ENCODE results near the gene SLC34A2.

SLC34A2 gene

GRCh38 chr4:25650311-25650710 is 5.3 kb upstream of the SLC34A2 start:
- Histone ChIP-seq H2AFZ (ENCODE audit: low read depth, low read length, severe bottlenecking) (no peak overlapping the region), H3K27ac (ENCODE audit: low read depth, low read length) (no peak overlapping the region)
- TF ChIP-seq EZH2phosphoT487 (conservative IDR thresholded peaks at IDR 0.05; ENCODE audit: low read length) (no peak), CTCF (IDR thresholded peaks at IDR 0.05; ENCODE audit: insufficient read depth, low read length, poor library complexity, severe bottlenecking) (no peak)

DNA sequence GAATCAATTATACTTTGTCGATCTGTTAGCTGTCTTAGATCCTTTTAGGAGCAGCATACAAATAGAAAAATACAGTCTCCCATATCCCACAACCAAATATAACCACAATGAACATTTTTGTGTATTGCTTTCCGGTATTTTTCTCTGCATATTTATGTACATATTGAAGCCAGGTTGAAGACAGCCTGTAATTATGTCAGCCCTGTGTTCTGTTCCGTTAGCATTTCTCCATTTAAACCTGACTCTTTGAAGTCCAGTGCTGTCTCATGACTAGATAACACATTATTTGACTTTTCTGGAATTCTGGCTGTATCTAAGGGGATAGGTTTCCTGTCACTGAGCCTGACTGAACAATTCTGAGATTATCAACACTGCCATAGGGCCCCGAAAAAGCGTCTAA is 4.0 kb upstream of the SLC34A2 start:
- Histone ChIP-seq H3K36me3 (ENCODE audit: low read length) (no peaks in the 10 kb centered on the region), H3K27ac (ENCODE audit: low read depth, low read length) (no peak overlapping the region), H3F3A (ENCODE audit: insufficient read depth) (no peaks in the 10 kb centered on the region), H3K27me3 (ENCODE audit: low read length) (no peaks in the 10 kb centered on the region), H4K20me1 (ENCODE audit: low read depth, low read length) (no peaks in the 10 kb centered on the region), H3K9me3 (ENCODE audit: insufficient read depth, low read length) (no peaks in the 10 kb centered on the region), H3K4me3 (ENCODE audit: insufficient read depth, low read length, poor library complexity, severe bottlenecking) (no peak overlapping the region), H3K9me2 (replicated peaks; ENCODE audit: insufficient read depth, low read length) (no peaks in the 10 kb centered on the region), H3K4me2 (ENCODE audit: low read depth, low read length, poor library complexity, severe bottlenecking) (no peak overlapping the region), H3K79me2 (ENCODE audit: insufficient read depth, low read length) (no peaks in the 10 kb centered on the region), H2AFZ (ENCODE audit: low read depth, low read length, severe bottlenecking) (no peak overlapping the region), H3K9ac (ENCODE audit: low read length) (no peak overlapping the region)
- no peak for TF ChIP-seq EZH2phosphoT487 (conservative IDR thresholded peaks at IDR 0.05; ENCODE audit: low read length)
- TF ChIP-seq CTCF (IDR thresholded peaks at IDR 0.05; ENCODE audit: insufficient read depth, low read length, poor library complexity, severe bottlenecking) = no peak

More at GRCh38 chr4:25650311-25650710, 5.3 kb upstream of the SLC34A2 start:
- no peak overlapping the region for H3K4me2 ChIP-seq (ENCODE audit: low read depth, low read length, poor library complexity, severe bottlenecking)
- no peaks in the 10 kb centered on the region for H3K36me3 ChIP-seq (ENCODE audit: low read length)
- no peak overlapping the region for H3K9ac ChIP-seq (ENCODE audit: low read length)
- H4K20me1 ChIP-seq (ENCODE audit: low read depth, low read length) = no peaks in the 10 kb centered on the region
- no peak overlapping the region for H3K4me3 ChIP-seq (ENCODE audit: insufficient read depth, low read length, poor library complexity, severe bottlenecking)
- H3K27me3 ChIP-seq (ENCODE audit: low read length) = no peaks in the 10 kb centered on the region
- no peaks in the 10 kb centered on the region for H3K9me2 ChIP-seq (replicated peaks; ENCODE audit: insufficient read depth, low read length)
- no peaks in the 10 kb centered on the region for H3F3A ChIP-seq (ENCODE audit: insufficient read depth)
- no peaks in the 10 kb centered on the region for H3K79me2 ChIP-seq (ENCODE audit: insufficient read depth, low read length)
- no peaks in the 10 kb centered on the region for H3K9me3 ChIP-seq (ENCODE audit: insufficient read depth, low read length)

DNA sequence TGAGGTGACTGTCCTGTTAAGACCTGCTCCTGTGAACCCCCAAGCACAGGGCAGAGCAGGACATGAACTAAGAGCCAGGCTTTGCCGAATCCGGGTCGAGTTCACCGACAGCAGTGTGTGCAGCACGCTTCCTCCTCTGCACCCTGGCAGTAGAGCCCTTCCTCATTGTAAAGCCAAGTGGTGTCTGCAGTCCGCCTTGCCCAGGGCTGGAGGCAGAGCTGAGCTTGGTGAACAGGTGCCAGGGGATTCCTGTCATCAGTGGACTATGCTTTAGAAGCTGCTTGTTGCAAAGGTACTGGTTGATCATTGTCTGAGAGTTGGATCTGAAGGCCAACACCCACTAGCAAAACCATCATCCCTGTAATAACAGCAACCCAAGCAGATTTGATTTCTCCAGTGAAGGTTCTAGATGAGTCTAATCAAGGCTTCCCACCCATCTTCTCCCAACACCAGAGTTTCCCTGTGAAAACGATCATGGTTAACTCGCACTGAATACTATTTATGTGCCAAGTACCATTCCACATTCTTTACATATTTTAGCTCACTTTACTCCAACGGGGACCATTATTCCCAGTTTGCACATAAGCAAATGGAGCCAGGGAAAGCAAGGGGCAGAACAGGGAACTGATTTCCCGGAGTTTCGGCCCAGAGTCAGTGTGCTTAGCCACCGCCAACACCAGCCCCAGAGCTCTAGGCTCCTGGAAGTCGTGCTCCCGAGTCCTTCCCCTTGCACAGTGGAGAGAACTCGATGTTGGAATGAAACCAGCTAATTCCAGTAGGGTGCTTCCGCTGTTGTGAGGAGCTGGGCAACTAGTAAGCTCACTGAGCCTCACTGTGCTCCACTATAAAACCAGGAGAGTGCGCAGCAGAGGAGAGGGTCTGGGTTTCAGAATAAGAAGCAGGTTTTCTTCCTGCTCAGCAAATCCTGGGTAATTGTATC is 1.4 kb upstream of the SLC34A2 start:
- no peaks in the 10 kb centered on the region for H3F3A ChIP-seq (ENCODE audit: insufficient read depth)
- H3K36me3 ChIP-seq (ENCODE audit: low read length) = no peaks in the 10 kb centered on the region
- no peak overlapping the region for H3K27ac ChIP-seq (ENCODE audit: low read depth, low read length)
- H3K79me2 ChIP-seq (ENCODE audit: insufficient read depth, low read length) = no peaks in the 10 kb centered on the region
- no peaks in the 10 kb centered on the region for H4K20me1 ChIP-seq (ENCODE audit: low read depth, low read length)
- H3K9me3 ChIP-seq (ENCODE audit: insufficient read depth, low read length) = no peaks in the 10 kb centered on the region
- H3K4me2 ChIP-seq (ENCODE audit: low read depth, low read length, poor library complexity, severe bottlenecking) = no peak overlapping the region
- no peak overlapping the region for H3K9ac ChIP-seq (ENCODE audit: low read length)
- no peak overlapping the region for H2AFZ ChIP-seq (ENCODE audit: low read depth, low read length, severe bottlenecking)
- H3K4me3 ChIP-seq (ENCODE audit: insufficient read depth, low read length, poor library complexity, severe bottlenecking) = no peak overlapping the region
- no peaks in the 10 kb centered on the region for H3K27me3 ChIP-seq (ENCODE audit: low read length)
- TF ChIP-seq EZH2phosphoT487 (conservative IDR thresholded peaks at IDR 0.05; ENCODE audit: low read length) = no peak
- no peak for TF ChIP-seq CTCF (IDR thresholded peaks at IDR 0.05; ENCODE audit: insufficient read depth, low read length, poor library complexity, severe bottlenecking)
- no peaks in the 10 kb centered on the region for H3K9me2 ChIP-seq (replicated peaks; ENCODE audit: insufficient read depth, low read length)
